PC-9 (cell line): Measurements from ENCODE around the gene CCDC134.

Source experiments
- CTCF ChIP-seq: fragments of 200-600 bp; sonication (generic); conservative IDR thresholded peaks from 2 replicates; pipeline ENCODE4 v1.6.1; 2017; ENCODE audit warnings: mixed run types, antibody characterized with exemption, mild to moderate bottlenecking, moderate library complexity
- EZH2 ChIP-seq: fragments of 200-600 bp; sonication (generic); IDR thresholded peaks from 2 replicates; pipeline ENCODE4 v1.8.0; 2017; ENCODE audit warnings: antibody characterized with exemption, low read depth

- TF ChIP-seq CTCF (no peak), EZH2 (no peak)
Measured at GRCh38 chr22:41752011-41752970, 48.2 kb upstream of the CCDC134 start.
